ENCODE results near the gene PPP2R3A.

PPP2R3A gene

DNA sequence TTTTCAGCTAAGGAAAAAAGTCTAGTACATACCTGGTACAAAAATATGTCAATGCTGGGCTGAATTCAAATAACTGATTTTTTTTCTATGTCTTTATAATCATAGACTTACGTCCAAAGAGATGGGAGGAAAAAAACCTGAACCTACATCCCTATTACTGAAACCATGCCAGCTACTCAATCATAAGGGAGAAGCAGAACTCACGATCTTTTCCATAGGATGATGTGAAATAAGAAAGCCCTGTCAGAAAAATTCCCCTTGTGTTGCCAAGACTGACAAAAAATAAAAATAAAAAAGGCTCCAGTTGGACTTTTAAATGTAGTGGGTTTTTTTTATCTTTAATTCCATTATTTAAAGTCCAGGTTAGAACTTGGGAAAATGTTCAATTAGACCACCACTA is 227.3 kb downstream of the PPP2R3A start:
- TF ChIP-seq, protein P1, sequence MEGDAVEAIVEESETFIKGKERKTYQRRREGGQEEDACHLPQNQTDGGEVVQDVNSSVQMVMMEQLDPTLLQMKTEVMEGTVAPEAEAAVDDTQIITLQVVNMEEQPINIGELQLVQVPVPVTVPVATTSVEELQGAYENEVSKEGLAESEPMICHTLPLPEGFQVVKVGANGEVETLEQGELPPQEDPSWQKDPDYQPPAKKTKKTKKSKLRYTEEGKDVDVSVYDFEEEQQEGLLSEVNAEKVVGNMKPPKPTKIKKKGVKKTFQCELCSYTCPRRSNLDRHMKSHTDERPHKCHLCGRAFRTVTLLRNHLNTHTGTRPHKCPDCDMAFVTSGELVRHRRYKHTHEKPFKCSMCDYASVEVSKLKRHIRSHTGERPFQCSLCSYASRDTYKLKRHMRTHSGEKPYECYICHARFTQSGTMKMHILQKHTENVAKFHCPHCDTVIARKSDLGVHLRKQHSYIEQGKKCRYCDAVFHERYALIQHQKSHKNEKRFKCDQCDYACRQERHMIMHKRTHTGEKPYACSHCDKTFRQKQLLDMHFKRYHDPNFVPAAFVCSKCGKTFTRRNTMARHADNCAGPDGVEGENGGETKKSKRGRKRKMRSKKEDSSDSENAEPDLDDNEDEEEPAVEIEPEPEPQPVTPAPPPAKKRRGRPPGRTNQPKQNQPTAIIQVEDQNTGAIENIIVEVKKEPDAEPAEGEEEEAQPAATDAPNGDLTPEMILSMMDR (conservative IDR thresholded peaks at IDR 0.05; ENCODE audit: control insufficient read depth, insufficient read depth, low read depth, low read length) = no peak
- peak overlapping the region; percentile 90 for H3K4me3 ChIP-seq (ENCODE audit: control insufficient read depth, low read depth, low read length)
- DNase-seq (ENCODE audit: low read depth) = no peak

DNA sequence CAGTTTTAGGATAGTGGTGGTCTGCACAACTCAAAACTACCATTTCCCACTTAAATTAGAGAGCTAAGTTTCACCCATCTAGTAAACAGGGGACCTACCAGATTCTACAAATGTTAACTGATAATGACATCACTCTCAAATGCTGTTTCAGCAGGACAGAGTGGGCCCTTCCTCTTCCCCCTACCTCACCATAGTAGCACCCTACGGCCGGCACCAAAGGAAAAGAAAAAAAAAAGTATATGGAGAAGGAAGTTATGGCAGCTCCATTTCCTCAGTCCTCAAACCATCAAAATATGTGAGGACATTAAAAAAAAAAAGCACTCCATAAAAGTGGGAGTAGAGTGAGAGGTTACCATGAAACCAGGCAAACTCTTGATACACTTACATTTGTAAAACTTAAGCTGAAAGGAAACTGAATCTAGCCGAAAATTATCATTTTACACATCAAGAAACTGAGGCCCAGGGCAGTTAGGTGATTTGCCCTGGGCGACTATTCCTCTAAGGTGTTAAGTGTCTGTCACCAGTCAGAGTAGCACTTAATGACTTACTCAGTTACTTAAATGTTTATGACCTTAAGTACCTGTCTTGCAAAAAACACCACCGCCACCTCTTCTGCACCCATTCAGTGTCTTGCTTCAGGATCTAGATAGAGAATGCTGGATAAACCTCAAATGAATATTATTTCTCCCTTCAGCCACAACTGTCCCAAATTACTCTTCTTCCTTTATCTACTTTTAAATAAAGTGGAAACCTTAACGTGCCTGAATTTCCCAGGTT is 227.9 kb downstream of the PPP2R3A start:
- TF ChIP-seq, protein P1 (conservative IDR thresholded peaks at IDR 0.05; ENCODE audit: control insufficient read depth, insufficient read depth, low read depth, low read length) = no peak
- no peak for DNase-seq (ENCODE audit: low read depth)
- H3K4me3 ChIP-seq (ENCODE audit: control insufficient read depth, low read depth, low read length) = peak overlapping the region; percentile 90

DNA sequence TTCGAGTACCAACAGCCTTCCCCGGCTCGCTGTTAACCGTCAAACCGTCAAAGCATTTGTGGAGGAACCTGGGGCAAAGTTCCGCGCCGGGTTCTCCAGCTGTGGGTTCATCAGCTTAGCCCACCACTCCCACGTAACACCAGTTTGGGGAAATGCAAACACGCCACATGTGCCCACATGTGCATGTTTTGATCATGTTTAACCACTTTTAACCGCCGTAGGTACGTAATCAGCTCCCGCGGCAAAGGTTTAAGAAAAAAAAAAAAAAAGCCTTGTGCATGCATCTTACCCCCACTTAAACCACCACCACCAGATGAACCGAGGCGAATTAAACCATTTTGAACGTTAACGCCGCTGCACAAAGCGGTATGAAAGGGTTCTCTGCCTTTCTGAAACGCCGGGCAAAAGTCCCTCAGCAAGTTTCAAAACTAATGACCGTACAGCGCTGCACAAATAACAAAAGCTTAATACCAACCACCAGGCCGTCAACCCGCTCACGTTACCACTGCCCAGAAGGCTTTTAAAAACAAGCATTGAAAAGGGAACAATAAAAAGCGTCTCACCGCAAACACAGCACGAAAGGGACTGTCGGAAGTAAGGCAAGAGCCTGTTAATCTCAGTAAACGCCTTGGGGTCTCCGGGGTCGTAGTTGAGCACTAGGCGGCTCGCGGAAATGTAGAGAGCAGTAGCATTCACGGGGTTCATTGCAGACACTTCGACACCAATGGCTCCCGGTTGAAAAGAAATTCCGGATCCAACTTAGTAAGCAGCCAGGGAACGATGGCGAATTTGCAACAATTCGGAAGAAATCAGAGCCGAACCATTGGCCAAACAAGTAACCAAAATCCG is 229.1 kb downstream of the PPP2R3A start:
- peak overlapping the region; percentile 90 for H3K4me3 ChIP-seq (ENCODE audit: control insufficient read depth, low read depth, low read length)
- no peak for DNase-seq (ENCODE audit: low read depth)
- TF ChIP-seq, protein P1 (conservative IDR thresholded peaks at IDR 0.05; ENCODE audit: control insufficient read depth, insufficient read depth, low read depth, low read length) = no peak

DNA sequence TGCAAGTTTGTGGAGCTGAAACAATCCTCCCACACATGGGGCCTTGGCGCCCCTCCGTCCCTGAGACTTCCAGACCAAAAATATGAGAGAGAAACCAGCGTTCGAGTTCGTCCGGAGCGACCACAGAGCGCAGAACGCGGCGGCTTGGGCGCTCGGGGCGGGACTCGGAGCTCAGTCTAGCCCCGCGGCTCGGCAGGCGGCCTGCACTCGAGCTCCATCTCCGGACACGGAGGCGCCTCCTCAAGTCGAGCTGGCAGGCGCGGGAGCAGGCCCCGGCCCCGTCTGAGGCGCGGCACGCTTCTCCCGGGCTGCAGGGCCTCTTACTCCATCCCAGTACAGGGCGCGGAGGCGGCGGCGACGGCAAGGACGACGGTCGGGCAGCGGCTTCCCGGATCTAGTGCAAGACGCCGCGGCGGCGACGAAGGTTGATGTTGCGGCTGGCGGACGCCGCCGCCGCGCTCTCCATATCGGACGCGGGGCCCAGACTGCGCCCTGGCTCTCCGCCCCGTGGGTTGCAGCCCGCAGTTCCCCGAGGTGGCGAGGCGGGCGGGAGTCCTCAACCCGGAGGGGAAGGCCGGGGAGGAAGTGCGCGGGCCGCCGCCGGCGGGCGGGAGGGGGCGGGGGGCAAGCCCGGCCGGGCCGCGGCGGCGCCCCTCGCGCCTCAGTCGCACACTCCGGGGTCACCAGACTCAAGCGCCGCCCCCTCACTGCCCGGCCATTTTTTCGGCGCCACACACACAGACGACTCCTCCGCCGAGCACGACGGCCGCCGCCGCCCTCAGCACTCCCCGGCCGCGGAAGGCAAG is 229.9 kb downstream of the PPP2R3A start:
- TF ChIP-seq, protein P1 (conservative IDR thresholded peaks at IDR 0.05; ENCODE audit: control insufficient read depth, insufficient read depth, low read depth, low read length) = no peak
- peak; percentile 67 for DNase-seq (ENCODE audit: low read depth)
- peak overlapping the region; percentile 90 for H3K4me3 ChIP-seq (ENCODE audit: control insufficient read depth, low read depth, low read length)

DNA sequence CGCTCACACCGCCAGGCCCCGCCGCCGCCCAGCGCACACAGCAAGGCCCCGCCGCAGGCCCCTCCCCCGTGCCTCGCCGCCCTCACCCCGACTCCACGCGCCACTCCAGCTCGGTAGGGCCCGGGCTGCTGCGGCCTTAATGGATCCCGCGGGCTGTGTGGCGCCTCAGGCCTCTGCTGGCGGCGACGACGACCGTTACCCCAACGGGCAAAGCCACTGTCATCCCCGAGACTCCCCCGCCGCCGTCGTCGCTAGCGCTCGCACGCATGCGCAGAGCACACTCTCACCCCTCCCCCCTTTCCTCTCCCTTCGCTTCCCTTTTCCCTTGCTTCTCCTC is 230.5 kb downstream of the PPP2R3A start, which contains the start of gene MSL2:
Gene MSL2 (minus strand): TSS at position 272 of the 337 bp plus-strand sequence. CDS start 1,222 bp downstream, outside the sequence.
- H3K4me3 ChIP-seq (ENCODE audit: control insufficient read depth, low read depth, low read length) = peak within 1 kb of the TSS; percentile 90
- no peak for DNase-seq (ENCODE audit: low read depth)
- TF ChIP-seq, protein P1 (conservative IDR thresholded peaks at IDR 0.05; ENCODE audit: control insufficient read depth, insufficient read depth, low read depth, low read length) = no peak
